ENCODE data around the gene GLRX2.
"Not testable (repeated sequence)": the region's sequence is repeated elsewhere in the genome, so short reads cannot be mapped to it uniquely, and the experiment has no call there.

Gene GLRX2, protein sequence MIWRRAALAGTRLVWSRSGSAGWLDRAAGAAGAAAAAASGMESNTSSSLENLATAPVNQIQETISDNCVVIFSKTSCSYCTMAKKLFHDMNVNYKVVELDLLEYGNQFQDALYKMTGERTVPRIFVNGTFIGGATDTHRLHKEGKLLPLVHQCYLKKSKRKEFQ

DNA sequence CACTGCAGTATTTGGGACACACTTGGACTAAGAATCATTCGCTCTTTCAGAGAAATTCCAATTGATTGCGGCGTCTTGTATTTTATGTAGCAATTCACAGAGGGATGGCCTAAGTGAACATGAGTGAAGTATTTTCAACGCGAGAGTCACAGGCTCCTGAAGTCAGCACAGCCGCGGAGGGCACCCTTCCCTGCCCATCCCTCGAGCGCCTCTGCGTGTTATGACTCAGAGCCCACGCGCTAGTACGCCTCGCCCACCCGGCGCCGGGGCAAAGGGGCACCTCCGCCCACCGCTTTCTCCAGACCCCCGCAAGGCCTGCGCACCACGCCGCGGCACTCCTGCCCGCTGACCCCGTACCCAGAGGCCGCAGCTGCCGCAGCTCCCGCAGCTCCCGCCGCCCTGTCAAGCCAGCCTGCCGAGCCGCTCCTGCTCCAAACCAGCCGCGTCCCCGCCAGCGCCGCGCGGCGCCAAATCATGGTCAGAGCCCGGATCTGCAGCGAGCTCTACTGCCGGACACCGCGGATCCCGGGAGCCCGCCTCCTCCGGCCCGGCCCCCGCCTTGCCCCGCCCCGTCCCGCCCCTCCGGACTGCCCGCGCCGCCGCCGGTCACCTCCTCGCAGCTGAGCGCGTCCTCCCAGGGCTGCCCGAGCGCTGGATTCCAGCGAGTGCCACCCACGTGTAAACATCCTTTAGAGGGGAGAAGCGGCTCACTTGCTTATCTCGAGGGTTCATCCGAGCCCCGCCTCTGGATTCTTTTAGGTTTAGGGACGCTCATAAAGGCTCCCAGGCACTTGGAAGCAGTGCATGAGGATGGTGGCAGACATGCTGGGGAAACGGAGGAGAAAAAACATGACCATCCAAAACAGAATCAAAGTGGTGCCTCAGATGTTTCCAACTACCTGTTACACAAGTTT lies at the start of gene GLRX2:
TSS of gene GLRX2 (minus strand) at position 508 of the 914 bp plus-strand sequence. CDS start at position 476, 32 bp downstream.
- DNase-seq (ENCODE audit: low read depth, low spot score) = peak; percentile 80

GRCh38 chr1:193144999-193145398 lies 39.8 kb upstream of the GLRX2 start:
- no peak for DNase-seq (ENCODE audit: low read depth, low spot score)

GRCh38 chr1:193144361-193144938 lies 39.2 kb upstream of the GLRX2 start:
- no peak for DNase-seq (ENCODE audit: low read depth, low spot score)

DNA sequence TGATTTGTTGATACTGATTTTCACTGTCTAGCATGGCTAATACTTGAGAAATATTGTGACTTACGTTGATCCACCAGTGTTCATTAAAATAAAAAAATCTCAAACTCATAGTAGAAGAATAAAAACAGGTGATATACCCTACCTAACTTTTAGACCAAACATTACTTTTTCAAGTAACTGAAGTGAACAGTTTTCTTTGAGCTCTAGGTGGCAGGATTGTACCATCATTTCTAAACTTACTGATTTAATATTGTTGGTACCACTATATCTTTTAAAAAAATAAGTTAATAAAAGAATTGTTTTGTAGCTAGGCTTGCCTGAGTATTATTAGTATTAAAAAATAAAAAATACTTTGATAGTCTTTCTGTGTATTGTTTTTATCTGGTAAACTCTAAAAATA lies 38.1 kb upstream of the GLRX2 start:
- no peak for DNase-seq (ENCODE audit: low read depth, low spot score)

GRCh38 chr1:193142409-193142808 lies 37.2 kb upstream of the GLRX2 start:
- DNase-seq (ENCODE audit: low read depth, low spot score) = no peak

- DNase-seq (ENCODE audit: low read depth, low spot score) = no peak
Measured at GRCh38 chr1:193141804-193142203, 36.6 kb upstream of the GLRX2 start.

- DNase-seq (ENCODE audit: low read depth, low spot score) = no peak
Measured at GRCh38 chr1:193140254-193140653, 35.0 kb upstream of the GLRX2 start.

GRCh38 chr1:193131266-193131860 lies 26.1 kb upstream of the GLRX2 start:
- no peak for DNase-seq (ENCODE audit: low read depth, low spot score)

GRCh38 chr1:193125369-193125768 lies 20.2 kb upstream of the GLRX2 start:
- no peak for DNase-seq (ENCODE audit: low read depth, low spot score)

DNA sequence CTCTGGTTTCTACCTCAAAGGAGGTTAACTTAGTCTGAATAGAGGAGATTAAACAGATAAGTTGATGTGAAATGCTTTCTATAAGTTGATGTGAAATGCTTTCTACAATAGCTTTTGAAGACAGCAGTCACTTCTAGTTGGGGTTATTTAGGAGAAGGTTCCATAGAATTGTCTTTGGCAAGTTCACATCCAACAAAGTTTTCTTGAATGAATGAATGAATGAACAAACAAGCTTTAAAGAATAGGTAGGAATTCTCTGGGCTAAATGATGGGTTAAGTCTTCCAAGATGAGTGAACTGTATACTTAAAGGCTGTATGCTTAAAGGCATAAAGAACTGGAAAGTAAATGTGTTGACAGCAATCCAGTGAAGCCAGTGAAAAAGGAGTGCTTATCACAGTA lies 18.5 kb upstream of the GLRX2 start:
- no peak for DNase-seq (ENCODE audit: low read depth, low spot score)

DNA sequence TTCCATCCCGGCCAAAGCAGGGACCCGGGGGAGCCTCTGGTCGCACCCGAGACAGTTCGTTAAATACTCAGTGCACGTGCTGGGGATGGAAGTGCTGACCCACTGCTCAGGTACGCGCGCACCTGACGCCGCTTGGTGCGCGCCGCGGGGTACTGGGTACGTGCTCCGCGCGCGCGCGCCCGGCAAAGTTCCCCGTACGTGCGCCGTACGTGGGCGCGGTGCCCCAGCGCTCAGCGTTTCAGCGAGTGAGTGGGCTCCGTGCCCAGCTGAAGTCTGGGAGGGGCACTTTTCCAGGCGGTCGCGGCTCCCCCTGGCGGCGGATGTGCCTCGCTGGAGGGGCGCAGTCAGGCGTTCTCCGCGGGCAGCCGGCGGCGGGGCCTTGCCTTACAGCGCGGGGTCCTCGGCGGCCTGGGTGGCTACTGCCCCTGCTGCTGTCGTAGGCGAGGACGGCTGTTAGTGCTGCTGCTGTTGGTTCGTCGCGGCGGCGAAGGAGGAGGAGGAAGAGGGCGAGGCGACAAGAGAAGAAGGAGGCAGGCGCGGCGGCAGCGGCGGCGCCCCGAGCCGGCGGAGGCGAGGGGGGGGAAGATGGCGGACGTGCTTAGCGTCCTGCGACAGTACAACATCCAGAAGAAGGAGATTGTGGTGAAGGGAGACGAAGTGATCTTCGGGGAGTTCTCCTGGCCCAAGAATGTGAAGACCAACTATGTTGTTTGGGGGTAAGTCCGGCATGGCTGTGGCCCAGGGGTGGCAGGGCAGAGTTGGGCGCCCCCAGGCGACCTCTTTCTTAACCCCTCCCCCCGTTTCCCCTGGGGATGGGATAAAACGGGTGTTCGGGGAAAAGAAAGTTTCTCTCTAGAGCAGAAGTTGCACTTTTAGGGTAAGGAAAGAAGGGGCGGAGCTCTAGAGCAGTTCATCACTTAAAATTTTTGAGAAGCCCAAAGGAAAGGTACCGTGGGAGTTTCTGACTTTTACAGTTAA lies 16.7 kb upstream of the GLRX2 start, which contains the start of gene CDC73:
TSS of gene CDC73 (plus strand) at position 416 of the 978 bp plus-strand sequence. CDS start at position 586, 170 bp downstream.
- peak; percentile 98 for DNase-seq (ENCODE audit: low read depth, low spot score)

GRCh38 chr1:193120604-193121166 lies 15.5 kb upstream of the GLRX2 start:
- no peak for DNase-seq (ENCODE audit: low read depth, low spot score)

DNA sequence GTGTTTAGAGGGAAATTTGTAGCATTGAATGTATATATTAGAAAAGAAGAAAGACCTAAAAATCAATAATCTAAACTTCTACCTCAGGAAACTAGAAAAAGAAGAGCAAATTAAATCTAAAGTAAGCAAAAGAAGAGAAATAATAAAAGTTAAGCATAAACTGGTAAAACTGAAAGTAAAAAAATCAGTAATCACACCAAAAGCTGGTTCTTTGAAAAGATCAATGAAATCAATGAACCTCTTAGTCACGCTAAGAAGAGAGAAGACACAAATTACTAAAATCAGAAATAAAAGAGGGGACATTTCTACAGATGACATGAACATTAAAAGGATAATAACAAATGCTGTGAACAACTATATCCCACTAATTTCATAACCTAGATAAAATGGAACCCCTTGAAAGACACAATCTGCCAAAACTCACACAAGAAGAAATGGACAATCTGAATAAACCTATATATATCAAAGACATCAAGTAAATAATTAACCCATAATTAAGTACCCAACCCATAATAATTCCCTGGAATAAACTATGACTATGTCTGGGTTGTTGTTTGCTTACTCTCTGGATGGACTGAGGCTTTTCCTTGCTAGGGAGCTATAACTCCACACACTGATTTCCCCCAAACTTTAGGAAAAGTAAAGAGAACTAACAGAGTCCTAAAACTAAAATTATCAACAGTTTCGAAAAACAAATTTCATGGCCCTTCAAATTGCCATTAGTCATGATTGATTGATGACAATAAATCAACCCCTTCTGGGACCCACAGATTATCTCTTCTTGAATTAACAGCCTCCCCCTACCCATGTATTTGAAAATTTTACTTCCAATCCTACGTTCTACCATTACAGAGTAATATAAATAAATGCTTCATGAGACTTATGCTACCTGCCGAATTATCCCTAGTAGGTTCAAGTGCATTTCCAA lies 13.9 kb upstream of the GLRX2 start:
- DNase-seq (ENCODE audit: low read depth, low spot score) = no peak

DNA sequence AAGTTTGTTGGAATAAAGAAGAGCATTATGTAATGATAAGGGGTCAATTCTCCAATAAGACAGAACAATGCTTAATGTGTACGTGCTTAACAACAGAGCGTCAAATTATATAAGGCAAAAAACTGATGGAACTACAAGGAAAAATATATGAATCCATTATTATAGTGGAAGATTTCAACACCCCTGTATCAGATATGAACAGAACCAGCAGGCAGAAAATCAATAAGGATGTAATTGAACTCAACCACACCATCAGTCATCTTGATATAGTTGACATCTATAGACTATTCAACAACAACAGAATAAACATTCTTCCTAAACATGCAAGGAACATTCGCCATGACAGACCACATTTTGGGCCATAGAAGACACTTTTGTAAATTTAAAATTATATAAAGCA lies 13.0 kb upstream of the GLRX2 start:
- DNase-seq (ENCODE audit: low read depth, low spot score) = no peak

- DNase-seq (ENCODE audit: low read depth, low spot score) = not testable (repeated sequence)
Measured at GRCh38 chr1:193117167-193117566, 12.0 kb upstream of the GLRX2 start.

- DNase-seq (ENCODE audit: low read depth, low spot score) = peak; percentile 61
Measured at GRCh38 chr1:193115629-193116227, 10.5 kb upstream of the GLRX2 start.

GRCh38 chr1:193114485-193115095 lies 9.4 kb upstream of the GLRX2 start:
- no peak for DNase-seq (ENCODE audit: low read depth, low spot score)

- DNase-seq (ENCODE audit: low read depth, low spot score) = no peak
Measured at GRCh38 chr1:193113992-193114332, 8.7 kb upstream of the GLRX2 start.
